ENCODE measurements around the gene PC.
"Not testable (repeated sequence)": the region's sequence is repeated elsewhere in the genome, so short reads cannot be mapped to it uniquely, and the experiment has no call there.

PC gene

GRCh38 chr11:66978717-66979116, 20.5 kb upstream of the PC start:
- no peak for DNase-seq (ENCODE audit: low read depth)

GRCh38 chr11:66978229-66978628, 20.0 kb upstream of the PC start:
- no peak for DNase-seq (ENCODE audit: low read depth)

GRCh38 chr11:66976925-66977324, 18.7 kb upstream of the PC start:
- no peak for DNase-seq (ENCODE audit: low read depth)

GRCh38 chr11:66976028-66976467, 17.9 kb upstream of the PC start:
- no peak for DNase-seq (ENCODE audit: low read depth)

- no peak for DNase-seq (ENCODE audit: low read depth)
Measured at GRCh38 chr11:66975405-66976027, 17.3 kb upstream of the PC start.

- no peak for DNase-seq (ENCODE audit: low read depth)
Measured at GRCh38 chr11:66974724-66975404, 16.7 kb upstream of the PC start, which contains the start of gene C11orf86. TSS of gene C11orf86 (plus strand) at chr11:66975304. CDS start at chr11:66975363, 59 bp downstream.

- no peak for DNase-seq (ENCODE audit: low read depth)
Measured at GRCh38 chr11:66973956-66974580, 15.9 kb upstream of the PC start.

- DNase-seq (ENCODE audit: low read depth): no peak
Measured at GRCh38 chr11:66971488-66971887, 13.3 kb upstream of the PC start.

GRCh38 chr11:66970807-66971442, 12.7 kb upstream of the PC start:
- DNase-seq (ENCODE audit: low read depth): peak; percentile 96

GRCh38 chr11:66970371-66970806, 12.2 kb upstream of the PC start:
- DNase-seq (ENCODE audit: low read depth): no peak

- no peak for DNase-seq (ENCODE audit: low read depth)
Measured at GRCh38 chr11:66969584-66970225, 11.5 kb upstream of the PC start.

- DNase-seq (ENCODE audit: low read depth): no peak
Measured at GRCh38 chr11:66967670-66968425, 9.7 kb upstream of the PC start.

GRCh38 chr11:66966351-66966750, 8.2 kb upstream of the PC start:
- DNase-seq (ENCODE audit: low read depth): no peak

- DNase-seq (ENCODE audit: low read depth): no peak
Measured at GRCh38 chr11:66964495-66964894, 6.3 kb upstream of the PC start.

GRCh38 chr11:66962801-66963200, 4.6 kb upstream of the PC start:
- DNase-seq (ENCODE audit: low read depth): no peak

- no peak for DNase-seq (ENCODE audit: low read depth)
Measured at GRCh38 chr11:66962247-66962646, 4.1 kb upstream of the PC start.

GRCh38 chr11:66961691-66962213, 3.6 kb upstream of the PC start:
- not testable (repeated sequence) for DNase-seq (ENCODE audit: low read depth)

- DNase-seq (ENCODE audit: low read depth): no peak
Measured at GRCh38 chr11:66958956-66959274, 732 bp upstream of the PC start.

GRCh38 chr11:66957971-66958231, 282 bp downstream of the PC start:
- no peak for DNase-seq (ENCODE audit: low read depth)

- DNase-seq (ENCODE audit: low read depth): no peak
Measured at GRCh38 chr11:66956689-66957290, 1.4 kb downstream of the PC start.
